Left renal cortex interstitium (tissue), 4 donors: ENCODE data around the gene KLHDC4. TPM values are rescaled to one million over a fixed set of nuclear protein-coding genes. Genes with fewer than 3 reads are reported as not detected.
"Not testable (repeated sequence)": the region's sequence is repeated elsewhere in the genome, so short reads cannot be mapped to it uniquely, and the experiment has no call there.

Source experiments
- DNase-seq, 4 donors: peaks; one replicate each; pipeline ENCODE4 v3.0.0-alpha.2; 2013; ENCODE audit warnings: low read depth in 4 of 4, low spot score in 2 of 4, missing footprints in 1 of 4
- polyA plus RNA-seq, 4 donors: library from polyadenylated mRNA; unstranded; fragments of 120-200 nt; gene quantifications; one replicate each; pipeline ENCODE4 v1.2.1, GENCODE V29; 2013; ENCODE audit not compliant: insufficient read length in 4 of 4

KLHDC4 gene
- polyA plus RNA-seq, 4 donors: 20.4 to 47.7 (median 31.7) TPM

DNA sequence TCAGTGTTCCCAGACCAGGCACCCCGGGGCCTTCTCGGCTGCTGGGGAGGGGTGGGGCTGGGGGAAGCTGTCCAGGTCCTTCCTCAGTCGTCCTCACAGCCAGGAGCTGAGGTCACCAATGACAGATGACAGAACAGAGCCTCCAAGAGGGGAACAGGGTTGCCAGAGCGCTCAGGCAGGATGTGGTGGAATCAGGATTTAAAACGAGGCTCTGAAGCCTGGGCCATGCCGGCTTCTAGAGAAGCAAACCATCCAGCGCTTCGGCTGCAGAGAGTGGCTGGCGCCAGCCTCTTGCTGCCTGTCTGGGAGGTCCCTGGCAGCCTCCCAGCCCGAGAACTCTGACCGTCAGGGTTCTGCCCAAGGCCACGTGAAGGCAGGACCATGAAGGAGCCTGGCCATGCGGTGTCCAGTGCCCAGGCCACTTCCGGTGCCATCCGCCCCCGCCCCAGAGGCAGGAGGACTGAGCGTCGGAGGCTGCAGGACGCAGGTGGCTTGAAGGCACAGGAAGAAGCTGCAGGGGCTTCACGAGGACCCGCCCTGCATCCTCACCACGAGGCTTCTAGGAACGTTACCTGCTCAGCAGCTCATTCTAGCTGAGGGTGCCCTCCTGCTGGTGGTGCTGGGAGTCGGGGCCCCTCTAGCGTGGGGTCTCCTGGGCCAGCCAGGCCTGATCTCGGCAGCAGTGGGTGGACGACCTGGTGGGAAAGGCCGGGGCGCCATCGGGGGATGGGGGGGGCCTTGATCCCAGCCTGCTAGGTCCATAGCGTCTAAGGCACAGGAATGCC, 78.5 kb downstream of the KLHDC4 start:
- DNase-seq: no peak

DNA sequence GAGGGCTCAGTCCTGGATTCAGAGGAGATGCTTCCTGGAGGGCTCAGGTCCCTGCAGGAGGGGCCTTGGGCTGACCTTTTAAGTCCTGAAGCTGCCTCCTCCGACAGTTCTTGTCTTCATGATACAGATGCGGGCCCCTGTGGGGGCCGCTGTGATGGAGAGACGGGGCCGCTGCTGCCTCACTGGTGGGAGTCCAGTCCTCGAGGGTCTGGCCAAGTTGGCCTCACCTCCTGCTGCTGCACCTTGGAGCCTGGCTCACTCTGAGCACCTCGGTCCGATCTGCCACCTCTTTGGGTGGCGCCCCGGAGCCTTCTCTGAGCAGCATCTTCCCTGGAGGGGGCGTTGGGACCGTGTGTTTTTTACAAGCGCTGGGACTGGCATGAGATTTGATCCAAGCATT, 79.1 kb downstream of the KLHDC4 start:
- DNase-seq: no peak

DNA sequence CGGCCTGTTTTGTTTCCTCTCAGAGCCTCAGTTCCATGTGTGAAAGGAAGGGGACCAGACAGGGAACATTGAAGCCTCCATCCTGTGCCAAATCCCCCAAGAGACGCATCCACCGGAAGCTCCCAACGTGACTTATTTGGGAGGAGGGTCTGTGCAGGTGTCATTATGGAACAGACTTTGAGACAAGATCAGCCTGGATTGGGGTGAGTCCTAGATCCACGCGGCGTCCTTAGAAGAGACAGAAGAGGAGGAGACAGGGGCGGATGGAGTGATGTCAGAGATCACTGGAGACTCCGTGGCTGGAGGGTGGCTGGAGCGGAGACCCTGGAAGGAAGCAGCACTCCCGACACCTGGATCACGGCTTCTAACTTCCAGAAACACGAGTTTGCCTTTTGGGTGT, 80.0 kb downstream of the KLHDC4 start:
- DNase-seq: no peak

DNA sequence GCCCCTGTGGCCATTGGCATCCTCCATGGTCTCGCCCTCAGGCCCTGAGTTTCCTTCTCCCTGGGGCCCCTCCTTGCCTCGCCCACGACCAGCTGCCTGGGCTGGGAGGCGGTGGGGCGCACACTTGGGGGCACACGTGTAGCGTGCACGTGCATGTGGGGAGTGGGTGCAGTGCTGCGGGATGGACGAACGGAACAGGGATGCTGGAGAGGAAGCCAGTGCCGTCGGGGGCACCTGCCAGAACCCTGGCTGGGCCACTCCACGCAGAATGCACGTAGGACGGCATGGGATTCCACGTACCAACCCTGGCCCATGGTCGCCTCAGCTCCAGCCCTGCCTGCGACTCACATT, 80.4 kb downstream of the KLHDC4 start:
- DNase-seq: no peak

DNA sequence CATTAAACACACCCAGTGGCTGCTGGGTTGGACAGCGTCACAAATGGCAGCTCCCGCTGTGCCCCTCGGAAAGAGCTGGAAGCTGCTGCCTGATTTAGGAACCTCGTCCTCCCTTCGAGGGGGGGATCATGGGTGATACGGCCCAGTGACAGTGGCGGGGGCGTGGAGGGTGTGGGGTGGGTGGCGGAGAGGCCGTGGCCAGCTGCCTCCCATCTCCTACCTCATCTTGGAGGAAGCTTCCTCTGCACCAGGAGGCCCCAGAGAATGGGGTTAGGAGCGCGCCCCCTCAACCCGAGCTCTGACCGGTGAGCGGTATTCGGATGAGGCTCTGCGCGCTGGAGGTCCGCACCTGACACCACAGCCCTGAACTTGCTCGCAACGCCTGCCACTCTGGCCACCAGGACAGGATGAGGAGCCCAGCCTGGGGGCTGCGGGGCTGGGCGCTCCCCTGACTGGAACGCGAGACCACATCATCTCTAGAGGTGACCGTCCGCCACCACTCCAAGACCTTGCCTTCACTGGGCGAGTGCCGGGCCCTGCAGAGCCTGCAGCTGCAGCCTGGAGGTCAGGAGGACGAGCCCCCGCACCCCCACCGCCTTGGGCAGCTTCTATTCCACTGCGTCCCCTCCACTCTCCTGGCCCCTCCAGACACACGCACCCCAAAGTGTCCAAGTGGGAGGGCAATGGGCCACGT, 80.9 kb downstream of the KLHDC4 start:
- DNase-seq: no peak

DNA sequence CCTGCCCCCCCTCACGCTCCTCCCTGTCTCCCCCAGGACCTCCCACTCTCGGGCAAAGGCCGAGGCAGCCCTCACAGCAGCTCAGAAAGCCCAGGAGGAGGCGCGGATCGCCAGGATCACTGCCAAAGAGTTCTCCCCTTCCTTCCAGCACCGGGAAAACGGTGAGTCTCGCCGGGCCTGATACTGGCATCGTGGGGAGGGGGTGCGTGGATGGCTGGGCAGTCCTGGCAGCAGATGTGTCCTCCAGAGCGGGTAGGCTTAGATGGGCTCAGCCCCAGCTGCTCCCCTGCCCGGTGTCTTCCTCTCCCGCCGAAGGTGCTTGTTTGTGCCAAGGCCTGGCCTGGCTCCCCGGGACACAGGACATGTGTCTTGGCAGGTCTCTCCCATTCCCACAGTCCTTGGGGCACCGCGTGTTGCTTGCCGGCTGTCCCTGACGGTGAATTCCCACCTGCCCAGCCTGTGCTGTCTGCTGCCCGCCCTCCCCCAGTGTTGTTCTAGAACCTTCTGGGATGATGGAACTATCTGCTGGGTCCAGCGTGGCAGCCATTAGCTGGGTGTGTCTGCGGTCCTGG, 81.6 kb downstream of the KLHDC4 start:
- DNase-seq: no peak

DNA sequence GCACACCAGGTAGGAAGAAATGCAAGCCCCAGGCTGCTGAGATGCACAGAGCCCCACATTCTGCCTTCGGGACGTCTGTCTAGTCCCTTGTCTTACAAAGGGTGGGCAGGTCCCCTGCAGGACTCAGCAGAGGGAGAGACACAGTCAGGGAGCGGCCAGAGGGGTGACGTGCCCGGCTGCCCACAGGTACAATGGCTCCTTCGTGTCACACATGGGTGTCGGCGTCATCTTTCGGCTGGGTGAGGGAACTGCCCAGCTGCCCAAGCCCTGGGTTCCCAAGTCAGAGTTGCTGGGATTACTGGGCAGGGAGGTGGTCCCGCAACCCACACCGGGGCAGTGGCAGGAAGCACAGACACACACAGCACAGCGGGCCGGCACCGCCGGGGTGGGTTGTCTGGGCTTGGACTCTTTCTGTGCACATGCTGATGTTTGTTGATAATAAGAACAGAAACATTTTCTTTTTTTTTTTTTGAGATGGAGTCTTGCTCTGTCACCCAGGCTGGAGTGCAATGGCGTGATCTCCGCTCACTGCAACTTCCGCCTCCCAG, 82.9 kb downstream of the KLHDC4 start:
- no peak for DNase-seq

DNA sequence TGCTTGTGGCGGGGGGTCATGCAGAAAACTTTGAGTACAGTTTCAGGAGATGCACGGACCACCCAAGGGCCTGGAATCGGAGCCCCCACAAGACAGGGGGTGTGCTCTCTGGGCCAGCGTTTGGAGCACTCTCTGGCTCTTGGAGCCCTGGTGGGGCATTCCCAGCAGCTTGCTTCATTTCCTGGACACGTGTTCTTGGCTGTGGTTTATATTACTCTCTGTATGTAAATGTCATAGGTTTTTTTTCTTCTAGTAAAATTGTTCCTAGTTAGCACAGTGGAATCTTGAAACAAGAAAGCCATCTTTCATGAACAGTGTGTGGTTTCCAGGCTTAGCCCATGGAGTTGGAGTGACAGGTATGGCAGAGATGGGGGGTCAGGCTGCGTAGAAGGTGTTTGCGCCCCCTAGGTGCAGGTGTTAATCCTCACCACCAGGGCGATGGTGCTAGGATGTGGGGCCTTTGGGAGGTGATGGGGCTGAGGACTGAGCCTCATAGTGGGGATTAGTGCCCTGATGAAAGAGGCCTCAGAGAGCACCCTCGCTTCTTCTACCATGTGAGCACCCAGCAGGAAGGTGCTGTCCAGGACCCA, 83.7 kb downstream of the KLHDC4 start:
- no peak for DNase-seq

DNA sequence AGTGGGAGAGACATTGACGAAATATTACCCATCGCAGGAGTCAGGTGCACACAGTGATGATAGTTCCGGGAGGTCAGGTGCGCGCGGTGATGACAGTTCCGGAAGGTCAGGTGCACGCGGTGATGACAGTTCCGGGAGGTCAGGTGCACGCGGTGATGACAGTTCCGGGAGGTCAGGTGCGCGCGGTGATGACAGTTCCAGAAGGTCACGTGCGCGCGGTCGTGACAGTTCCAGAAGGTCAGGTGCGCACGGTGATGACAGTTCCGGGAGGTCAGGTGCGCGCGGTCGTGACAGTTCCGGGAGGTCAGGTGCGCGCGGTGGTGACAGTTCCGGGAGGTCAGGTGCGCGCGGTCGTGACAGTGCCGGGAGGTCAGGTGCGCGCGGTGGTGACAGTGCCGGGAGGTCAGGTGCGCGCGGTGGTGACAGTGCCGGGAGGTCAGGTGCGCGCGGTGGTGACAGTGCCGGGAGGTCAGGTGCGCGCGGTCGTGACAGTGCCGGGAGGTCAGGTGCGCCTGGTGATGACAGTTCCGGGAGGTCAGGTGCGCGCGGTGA, 84.7 kb downstream of the KLHDC4 start:
- not testable (repeated sequence) for DNase-seq

DNA sequence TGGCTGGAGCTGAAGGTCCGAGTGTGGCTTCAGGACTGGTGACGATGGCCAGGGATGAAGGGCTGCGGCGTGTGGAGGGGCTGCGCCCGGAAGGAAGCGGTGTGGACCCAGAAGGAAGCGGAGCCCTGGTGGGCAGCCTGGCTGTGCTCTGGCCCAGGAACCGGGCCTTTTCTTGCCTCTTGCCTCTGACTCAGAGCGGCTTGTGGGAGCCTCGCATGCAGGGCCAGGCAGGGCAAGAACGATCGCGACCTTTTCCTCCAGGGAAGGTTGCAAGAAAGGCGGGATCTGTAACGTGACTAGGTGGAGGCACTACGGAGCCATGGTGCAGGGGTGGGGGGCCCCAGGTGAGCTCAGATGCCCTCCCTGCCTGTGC, 85.5 kb downstream of the KLHDC4 start:
- DNase-seq: no peak

DNA sequence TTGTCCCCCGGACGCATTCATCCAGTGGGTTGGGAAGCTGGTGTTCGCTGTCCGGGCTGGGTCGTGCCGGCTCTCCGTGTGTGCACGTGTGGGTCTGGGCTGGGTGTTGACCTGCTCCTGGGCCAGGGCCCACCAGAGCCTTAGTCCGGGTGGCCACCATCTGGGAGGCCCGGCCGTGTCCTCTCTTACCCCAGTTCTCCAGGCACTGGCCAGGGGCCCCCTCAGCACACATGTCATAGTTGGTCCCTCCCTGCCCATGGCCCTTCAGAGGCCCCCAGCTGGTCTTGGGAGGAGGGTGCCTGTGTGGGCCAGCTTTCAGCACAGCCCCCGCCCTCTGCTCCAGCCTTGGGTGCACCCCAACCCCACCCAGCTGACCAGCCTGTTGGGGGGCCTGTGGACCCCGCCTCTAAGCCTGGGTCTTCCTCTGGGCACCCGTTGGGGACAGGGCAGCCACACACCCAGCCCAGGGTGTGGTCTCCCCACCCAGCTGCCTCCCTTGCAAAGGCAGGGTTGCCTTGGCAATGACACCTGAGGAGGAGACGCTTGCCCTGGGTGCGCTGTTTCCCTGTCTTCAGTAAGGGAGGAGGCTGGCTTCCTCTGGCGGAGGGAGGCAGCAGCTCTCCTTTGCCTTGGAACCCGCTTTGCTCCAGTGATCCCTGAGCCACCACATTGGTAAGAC, 86.1 kb downstream of the KLHDC4 start:
- DNase-seq: no peak

DNA sequence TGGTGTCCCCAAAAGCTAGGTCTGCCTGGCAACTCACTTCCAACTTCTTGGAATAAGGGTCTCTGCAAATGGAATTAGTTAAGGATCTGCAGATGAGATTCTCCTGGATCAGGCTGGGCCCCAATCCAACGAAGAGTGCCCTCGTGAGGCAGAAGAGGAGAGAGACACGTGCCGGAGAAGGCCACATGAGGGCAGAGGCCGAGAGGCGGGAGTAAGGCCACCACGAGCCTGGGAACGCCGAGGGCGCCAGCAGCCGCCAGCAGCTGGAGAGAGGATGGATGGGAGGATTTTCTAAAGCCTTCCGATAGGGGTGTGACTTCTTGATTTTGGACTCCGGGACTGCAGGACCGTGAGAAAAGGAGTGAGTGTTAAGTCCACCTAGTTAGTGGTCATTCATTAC, 87.2 kb downstream of the KLHDC4 start:
- DNase-seq: no peak

DNA sequence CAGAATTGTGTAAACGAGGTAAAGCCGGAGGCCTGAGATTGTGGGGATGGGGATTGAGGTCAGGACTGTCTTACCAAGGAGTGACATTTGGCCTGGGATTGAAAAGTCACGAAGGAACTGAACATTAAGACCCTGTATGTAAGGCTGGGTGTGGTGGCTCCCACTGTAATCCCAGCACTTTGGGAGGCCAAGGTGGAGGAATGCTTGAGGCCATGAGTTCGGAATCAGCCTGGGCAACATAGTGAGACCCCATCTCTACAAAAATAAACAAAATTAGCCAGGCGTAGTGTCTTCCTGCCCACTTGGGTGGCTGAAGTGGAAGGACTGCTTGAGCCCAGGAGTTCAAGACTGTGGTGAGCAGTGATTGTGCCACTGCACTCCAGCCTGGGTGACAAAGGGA, 88.0 kb downstream of the KLHDC4 start:
- no peak for DNase-seq

DNA sequence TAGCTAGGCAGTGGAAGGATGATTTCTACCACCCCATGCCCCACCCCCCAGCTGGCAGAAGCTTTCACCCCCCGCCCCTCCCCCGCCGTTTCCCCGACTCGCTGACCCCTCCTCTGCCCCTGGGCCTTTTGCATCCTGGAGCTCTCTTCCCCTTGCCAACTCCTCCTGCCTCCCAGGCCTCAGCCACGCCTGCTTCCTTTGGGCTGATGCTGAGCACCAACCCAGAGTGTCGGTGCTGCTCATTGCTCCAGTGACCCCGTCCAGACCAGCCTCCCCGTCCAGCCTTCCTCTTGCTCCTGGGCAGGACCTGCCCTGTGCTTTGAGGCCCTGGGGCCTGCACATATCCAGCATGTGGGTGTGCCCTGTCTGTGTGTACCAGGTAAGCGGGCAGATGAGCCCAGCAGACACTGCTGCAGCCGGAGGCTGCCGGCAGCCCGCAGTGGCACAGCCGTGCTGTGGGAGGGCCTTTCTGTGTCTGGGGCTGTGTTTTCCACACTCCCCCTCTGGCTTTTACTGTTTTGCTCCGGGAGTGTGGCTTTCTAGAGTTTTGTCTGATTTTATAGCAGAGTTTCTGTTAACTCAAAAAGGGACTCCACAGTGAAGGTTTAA, 90.6 kb downstream of the KLHDC4 start:
- DNase-seq: no peak

DNA sequence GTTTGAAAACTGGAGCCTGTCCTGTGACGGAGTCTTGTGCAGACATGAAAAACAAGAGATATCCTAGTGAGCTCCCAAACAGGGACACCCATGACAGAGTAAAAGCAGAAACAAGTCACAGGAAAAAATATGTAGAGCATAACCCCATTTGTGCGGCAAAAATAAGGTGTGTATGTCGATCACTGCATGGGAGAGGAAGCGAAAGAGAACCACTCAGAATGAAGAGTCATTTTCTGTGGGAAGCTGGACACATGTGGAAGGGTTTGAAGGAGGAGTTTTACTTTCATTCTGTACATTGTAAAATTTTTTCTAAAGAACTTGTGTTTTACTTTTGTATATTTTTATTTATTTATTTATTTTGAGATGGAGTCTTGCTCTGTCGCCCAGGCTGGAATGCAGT, 91.4 kb downstream of the KLHDC4 start:
- no peak for DNase-seq

DNA sequence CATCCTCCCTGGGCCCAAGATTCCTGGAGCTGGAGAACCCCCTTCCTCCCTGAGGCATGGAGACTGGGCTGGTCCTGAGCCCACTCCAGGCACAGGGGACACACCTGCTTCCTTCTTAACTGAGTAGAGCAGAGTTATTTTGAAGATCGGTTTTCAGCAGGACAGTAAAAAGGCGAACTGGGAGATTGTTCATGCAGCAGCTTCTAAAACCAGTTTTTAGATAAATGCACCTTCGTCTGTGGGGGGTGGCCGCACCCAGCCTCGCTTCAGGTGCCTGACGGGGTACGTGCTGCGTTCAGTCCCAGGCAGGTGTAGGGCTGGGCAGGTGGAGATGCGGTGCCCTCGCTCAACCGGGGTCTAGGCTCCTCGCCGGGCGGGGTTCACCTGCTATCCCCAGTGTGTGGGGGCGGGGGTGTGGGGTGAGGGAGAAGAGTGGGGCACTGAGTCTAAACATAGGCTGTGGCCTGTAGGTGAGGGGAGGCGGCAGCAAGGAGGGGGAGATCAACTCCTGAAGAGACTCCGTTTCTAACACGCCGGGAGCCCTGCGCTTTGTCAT, 94.0 kb downstream of the KLHDC4 start:
- no peak for DNase-seq

DNA sequence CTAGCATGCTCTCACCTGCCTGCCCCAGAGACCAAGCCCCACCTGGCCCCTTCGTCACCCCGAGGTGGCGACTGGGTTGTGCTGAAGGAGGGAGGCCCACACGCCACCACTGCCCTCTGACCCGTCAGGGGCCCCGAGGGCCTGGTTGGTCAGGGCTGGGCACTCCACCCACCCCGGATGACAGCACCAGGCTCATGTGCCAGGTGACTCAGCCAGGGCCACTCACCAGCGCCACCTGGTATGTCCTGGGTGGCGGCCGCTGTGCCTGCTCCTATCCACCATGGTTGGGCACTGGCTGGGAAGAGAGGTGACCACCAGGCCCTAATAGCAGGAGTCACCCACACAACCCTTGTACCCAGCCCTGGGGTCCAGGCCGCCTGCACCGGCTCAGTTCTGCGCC, 94.6 kb downstream of the KLHDC4 start:
- DNase-seq: no peak

DNA sequence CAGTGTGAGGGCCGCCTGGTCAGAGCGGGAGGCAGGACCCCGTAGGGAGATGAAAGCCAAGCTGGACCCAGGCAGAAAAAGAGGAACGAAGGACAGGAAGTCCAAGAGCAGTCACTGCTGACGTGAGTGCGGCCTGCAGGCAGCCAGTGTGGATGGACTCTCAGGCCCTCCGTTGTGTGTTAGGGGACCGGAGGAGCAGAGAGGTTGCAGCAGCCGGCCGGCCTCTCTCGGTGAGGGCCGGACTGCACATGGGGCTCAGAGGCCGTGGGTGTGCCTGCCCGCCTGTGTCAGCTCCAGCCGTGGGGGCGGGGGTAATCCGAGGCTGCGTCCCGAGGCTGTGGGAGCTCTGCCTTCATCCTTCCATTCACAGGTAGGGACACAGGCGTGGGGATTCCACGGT, 96.1 kb downstream of the KLHDC4 start:
- no peak for DNase-seq

DNA sequence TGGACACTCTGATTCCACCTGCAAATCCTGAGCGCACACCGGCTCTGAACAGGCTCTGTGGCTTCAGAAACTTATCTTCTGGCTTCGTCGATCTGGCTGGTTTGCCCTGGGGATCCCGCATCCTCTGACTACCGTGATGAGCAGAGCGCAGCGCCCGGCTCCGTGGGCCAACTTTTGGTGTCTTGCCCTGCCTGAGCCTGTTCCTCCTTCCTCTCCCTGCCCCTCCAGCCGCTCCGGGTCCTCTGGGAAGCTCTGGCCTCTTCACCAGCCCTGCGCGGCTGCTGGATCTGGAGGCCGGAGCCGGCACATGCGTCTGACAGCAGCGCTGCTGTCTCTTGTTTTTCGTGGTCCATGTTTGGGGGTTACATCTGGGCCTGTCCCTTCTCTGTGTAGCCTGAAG, 97.8 kb downstream of the KLHDC4 start:
- DNase-seq: no peak

DNA sequence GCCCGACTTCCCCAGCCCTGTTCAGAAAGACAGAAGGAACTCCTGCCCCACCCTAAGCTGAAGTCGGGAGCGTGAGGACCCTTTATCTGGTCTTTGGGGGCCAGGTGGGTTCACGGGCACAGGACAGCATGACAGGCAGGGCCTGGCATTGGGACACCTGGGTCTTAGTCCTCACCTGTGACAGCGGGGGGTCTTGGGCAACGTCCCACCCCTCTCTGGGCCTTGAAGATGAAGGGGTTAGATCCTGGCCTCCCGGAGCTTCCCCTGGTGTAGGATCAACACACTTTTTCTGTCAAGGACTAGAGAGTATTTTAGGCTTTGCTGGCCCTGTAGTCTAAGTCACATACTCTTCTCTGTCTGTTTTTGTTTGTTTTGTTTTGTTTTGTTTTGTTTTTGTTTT, 98.3 kb downstream of the KLHDC4 start:
- no peak for DNase-seq
